SKM-1 (cell line): ENCODE data around the gene GRB10.
"Not testable (repeated sequence)": the region's sequence is repeated elsewhere in the genome, so short reads cannot be mapped to it uniquely, and the experiment has no call there.

Experiments used
- DNase-seq: peaks from one replicate; lab custom pipeline; 2025; ENCODE audit not compliant: unreplicated experiment; lab: John Stamatoyannopoulos, UW

The GRB10 gene

DNA sequence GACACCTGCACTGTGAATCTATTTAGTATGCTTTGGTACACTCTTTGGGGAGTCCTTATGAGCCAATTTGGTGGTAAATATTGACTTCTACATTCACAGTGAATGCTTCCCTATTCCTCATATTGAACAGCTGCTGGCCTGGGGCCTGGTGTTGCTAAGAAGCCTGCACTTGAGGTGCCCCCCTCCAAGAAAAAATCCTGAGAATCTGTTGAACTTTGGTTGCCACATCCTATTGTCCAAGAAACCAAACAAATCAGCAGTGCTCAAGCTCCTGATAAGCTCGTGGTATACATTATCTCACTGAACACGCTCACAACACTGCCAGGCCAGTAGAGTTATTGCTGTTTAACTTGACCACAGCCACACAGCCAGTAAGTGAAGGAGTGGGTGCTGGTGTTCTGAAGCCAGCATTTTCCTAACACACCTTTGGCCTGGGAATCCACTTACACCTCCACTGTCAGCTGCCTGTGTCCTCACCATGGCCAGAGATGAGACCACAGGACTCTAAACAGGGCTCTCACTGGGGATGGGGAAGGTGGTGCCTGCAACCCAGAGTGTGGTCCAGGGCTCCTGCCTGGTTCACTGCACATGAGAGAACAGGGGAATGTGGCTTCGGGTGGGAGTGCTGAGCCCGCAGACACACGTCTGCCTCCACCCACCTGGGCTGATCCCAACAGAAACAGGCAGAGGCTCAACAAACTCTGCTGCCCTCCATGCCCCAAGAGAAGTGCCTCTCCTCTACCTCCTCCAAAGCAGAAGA is 224.2 kb downstream of the GRB10 start:
- no peak for DNase-seq

DNA sequence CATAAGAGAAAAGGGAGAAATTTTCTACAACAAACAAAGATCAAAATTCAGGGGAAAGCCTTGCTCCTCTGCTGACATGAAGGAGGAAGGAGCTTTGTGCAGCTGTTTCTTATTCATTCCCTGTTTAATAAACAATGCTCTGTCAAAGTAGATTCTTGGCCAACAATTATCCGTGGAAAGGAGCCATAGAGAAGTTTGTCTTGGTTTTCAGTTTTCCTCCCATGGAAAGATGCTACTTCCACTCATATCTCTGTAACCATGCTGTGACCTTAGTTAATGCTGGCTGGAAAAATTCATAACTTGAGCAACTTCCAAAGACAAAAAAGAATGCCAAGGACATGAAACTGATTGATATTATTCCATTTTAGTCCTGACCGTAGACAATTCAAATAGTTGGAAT is 225.6 kb downstream of the GRB10 start:
- DNase-seq, result no peak

DNA sequence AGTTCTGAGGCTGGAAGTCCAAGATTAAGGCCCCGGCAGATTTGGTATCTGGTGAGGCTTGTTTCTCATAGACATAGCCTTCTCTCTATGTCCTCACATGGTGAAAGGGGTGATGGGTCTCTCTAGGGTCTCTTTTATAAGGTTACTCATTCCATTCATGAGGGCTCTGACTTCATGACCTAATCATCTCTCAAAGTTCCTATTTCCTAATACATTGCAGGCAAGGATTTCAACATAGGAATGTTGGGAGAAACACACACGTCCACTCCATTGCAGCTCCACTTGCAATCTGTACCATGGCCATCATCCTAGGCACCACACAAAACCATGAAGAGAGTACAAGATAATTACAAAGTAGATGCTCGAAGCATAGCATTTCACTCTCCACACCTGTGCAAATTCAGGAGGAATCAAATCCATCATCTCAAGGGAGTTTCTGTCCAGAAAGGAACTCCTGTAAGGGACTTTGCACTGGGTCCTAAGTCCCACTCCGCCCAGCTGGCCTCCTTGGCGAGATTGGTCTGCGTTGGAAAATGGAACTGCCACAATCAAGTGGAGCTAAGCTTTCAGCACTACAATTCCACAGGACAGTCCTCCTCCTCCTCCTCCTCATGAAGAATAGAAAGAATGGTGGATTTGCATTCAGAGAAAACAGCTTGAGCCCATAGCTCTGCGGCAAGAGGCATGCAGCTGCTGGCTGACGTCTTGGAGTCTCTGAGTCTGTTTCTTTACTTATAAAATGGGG is 226.3 kb downstream of the GRB10 start:
- no peak for DNase-seq

DNA sequence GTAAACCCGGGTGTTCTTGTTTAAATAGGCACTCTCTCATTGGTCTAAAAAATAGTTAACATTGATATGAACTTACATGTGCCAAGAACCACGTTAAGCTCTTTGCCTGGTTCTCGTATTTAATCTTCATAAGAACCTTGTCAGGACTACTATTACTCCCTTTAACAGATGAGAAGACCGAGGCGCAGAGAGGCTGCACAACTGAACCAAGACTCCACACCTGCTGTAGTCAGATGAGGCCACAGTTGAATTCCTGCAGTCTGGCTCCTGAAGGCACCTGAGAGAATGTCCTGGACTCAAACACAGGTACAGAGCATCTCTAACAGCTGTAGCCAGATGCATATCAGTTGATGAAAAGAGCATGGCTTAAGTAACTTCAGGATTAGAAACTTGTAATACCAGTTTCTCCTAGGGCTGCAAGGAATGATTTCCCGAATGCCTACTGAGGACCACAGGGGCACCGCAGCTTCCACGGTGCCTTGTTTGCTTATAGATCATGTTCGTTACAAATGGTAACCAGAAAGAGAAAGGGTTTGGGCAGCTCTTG is 227.0 kb downstream of the GRB10 start:
- DNase-seq, result no peak

DNA sequence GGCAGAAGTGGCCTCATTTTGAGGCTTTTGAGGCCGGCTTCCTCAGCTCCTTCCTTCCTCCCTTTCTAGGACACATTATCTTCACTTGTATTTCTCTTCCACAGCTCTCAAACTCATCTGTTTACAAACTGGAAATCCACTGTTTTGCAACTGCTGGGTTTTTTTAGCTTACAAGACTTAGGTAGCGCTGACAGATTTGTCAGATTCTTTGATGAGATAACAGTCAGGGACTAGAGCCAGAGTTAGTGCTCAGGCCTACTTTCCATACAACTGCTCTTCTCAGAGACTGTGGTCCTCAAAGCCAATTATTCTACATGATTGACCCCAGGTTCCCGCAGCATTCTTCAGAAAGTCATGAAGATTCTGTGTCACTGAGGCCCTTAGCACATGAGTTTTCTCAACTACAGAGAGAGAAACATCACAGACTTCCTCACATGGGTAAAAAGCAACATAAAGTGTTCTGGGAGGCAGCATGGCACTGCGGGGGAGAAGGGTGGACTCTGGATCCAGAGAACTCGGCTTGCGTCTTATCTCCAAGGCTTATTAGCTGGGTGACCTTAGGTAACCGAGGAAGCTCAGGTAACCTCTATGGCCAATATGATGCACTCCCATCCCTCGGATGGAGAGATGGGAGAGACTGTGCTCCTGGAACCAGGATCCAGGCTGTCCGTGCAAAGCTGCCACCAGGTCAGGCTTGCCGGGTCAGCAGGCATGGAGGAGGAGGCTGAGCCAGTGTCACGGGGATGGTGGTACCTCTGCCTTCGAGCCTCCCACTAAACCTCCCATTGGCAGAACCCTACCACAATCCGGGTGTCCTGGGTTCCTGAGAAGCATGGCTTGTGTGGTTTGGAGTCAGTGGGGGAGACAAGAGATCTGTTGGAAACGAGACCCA is 228.0 kb downstream of the GRB10 start:
- DNase-seq, result no peak

DNA sequence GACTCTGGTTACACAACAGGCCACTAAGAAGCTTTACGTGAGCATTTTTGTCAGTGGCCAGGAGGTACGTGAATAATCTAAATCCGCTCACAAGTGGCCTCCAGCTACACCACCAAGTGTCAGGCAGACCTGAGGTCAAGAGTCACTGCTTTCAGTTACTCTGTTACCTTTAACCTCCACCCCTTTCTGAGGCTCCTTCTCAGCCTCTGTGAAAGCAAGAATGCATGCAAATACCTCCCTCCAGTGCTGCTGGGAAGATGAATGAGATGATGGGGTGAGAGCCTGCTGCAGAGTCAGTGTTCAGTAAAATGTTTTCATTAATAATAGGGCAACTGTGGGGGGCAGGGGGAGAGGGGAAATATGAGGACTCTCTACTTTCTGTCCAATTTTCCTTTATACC is 228.7 kb downstream of the GRB10 start:
- no peak for DNase-seq

DNA sequence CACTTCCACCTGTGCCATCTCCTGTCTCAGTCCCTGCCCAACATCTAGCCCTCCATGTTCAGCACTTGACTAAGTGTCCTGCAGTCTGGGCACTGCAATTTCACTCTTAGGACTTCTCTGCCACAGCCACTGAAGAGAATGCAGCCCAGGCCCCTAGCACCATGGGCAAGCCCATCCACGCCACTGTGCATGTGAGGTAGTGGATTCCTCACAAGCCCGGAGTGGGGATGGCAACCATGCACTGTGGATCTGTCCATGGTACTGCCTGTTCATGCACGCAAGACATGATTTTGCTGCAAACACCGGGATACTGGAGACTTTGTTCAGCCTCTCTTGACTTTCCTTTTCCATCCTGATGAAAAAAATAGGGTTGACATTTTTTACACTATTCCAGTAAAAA is 229.8 kb downstream of the GRB10 start:
- DNase-seq, result no peak

DNA sequence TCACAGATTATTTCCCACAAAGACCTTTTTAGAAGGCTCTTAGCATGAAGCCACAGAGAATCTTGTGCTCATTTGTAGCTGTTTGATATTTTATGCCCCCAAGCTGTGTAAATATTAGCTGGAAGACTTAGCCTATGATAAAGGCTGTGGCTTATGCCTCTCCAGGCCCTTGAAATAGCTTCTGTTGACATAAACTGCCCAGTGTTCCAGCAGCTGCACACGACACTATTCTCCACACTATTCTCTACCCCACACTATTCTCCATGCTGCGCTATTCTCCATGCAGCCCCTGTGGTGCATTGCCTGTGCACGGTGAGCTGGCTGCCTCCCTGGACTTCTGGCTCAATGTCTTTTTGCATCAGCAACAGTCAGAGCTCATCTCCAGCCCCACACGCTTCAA is 230.6 kb downstream of the GRB10 start:
- no peak for DNase-seq

DNA sequence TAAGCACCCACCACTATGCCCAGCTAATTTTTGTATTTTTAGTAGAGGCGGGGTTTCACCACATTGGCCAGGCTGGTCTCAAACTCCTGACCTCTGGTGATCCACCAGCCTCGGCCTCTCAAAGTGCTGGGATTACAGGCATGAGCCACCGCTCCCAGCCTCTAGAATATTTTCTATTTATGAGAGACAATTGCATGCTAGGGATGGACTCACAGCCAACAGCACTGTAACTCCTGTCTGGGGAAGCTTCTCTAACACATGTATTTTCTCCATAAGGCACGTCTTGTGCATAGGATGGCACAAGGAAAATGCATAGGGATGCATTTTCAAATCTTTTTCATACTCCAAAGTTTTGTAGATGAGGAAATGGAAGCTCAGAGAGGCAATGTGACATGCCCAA is 237.1 kb downstream of the GRB10 start:
- DNase-seq, result not testable (repeated sequence)

DNA sequence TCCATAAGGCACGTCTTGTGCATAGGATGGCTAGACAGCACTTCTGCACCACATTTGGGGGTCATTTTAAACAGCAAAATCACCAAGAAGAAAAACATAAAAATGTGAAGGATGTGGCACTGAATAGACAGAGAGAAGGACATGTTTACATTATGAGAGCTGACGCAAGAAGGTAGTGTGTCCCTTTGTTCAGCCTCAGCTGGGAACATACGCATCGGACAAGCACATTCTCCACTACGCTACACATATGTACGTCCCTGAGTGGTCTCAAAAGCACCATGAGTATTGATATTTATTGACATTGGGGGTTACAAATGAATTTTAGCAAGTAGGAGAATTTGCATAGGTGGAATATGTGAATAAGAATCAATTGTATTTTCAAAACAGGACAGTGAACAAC is 237.7 kb downstream of the GRB10 start:
- DNase-seq, result no peak

DNA sequence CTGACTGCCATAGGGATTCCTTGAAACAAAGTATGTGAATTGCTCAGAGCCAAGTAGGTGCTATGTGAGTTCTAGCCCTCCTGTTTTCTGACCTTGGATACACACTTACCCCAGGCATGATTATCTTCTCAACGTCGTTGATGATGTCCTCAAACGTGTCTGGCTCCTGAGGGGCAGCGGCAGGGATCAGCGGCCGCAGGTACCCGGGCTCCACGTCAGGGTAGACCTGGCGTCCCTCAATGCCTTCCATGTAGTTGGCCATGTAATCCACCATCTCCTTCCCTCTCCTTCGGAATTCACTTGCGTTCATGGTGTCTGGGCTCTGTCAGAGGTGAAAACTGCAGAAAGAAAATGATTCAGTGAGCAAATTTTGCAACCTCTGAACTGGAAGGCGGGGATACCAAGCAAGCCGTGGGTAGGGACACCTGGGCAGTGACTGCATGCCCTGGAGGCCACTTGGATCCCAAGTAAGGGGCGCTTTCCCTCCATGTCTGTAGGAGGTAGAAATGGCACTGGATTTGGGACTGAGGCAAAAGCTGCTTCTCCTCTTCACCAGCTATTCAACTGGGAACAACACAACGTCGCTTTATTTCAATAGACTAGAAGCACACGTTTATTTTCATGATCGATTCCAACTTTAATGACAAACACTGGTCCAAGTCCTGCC is 238.8 kb downstream of the GRB10 start:
- DNase-seq, result no peak

DNA sequence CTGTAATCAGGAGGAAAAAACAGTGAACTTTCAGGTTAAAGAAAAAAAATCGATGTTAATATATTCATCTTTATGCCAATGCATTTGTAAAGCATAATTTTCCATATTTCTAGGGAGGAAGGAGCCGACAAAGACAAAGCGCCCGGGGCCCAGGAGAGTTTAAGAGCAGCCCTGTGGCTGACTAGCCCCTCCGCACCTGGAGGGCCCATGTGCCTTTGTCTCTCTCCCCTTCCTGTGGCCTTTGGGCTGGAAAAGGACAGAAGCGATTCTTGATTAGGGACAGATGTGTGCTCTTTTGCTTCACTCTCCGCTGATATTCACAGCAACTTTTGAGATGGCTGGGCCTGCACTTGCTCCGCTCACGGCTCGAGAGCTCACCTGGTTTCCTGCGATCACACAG is 240.6 kb downstream of the GRB10 start:
- DNase-seq, result no peak

DNA sequence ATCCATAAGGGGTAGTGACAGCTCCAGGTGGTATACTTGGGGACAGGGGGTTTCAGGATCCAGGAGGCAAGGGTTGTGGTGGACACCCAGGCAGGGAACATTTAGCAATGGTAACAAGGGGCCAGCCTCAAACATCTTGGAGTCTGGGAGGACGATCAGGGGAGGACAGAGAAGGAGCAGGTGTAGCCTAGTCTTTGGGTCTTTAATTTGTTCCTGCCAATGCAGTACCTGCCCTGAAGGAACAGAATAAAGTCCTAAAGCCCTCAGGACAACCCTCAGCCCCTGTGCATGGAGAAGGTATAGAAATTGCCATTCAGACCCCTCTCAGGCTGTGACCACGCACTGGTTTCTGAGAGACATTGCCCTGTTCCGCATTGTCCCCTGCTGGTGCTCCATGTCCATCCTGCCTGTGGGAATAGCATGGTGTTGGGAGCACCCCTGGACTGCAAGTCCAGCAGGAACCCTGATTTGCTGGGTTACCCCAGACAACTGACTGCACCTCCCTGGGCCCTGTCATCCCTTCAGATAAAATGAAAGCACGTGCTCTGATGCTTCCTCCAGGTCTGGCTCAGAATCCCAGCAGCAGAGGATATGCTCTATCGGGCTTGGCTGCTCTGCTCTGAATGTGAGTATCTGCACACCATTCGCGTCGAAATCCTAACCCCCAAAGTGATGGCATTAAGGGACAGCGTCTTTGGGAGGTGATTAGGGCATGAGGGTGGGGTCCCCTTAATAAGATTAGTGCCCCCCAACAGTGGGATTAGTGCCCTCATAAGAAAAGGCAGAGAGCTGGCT is 241.7 kb downstream of the GRB10 start:
- DNase-seq, result no peak
